Forelimb muscle (tissue), 1 donor: ENCODE results near the gene ADK. TPM values are rescaled to one million over a fixed set of nuclear protein-coding genes. Genes with fewer than 3 reads are reported as not detected.

Experiments
- DNase-seq: peaks from one replicate; pipeline ENCODE4 v3.0.0-alpha.2; 2013; ENCODE audit warnings: low read depth
- polyA plus RNA-seq: library from polyadenylated mRNA; unstranded; fragments of 120-200 nt; gene quantifications from one replicate; pipeline ENCODE4 v1.2.1, GENCODE V29; 2013; ENCODE audit not compliant: insufficient read length

The ADK gene
- polyA plus RNA-seq, 1 donor: 31.0 TPM

DNA sequence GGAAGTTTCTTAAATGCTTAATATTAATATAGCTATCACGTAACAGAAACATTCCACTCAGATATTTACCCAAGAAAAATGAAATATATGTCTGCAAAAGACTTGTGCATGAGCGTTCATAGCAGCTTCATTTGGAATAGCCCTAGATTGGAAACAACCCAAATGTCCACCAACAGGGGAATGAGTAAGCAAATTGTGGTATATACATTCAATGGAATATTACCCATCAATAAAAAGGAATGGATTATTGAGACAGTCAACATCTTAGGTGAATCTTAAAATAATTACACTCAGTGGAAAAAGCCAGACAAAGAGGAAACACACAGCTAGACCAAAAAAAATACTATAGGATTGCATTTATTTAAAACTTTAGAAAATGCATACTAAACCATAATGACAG, 585.0 kb downstream of the ADK start:
- no peak for DNase-seq

DNA sequence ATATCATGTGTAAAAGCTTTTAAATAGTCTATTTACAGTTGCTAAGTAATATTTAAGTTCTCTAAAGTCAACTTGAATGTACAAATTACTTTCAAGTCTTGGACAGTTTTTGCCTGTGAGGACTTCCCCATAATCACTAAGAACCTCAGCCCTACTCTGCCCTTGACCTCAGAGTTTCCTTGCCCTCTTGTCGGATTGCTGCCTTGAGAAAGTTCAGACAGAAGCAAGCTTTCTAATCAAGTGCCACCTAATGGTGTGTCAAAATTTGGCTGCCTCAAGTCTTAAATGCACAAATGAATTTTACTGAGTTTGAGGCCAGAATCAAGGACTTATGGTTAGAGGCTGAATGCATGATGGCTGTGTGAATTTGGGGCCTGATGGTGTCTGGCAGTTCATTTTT, 587.0 kb downstream of the ADK start:
- no peak for DNase-seq

DNA sequence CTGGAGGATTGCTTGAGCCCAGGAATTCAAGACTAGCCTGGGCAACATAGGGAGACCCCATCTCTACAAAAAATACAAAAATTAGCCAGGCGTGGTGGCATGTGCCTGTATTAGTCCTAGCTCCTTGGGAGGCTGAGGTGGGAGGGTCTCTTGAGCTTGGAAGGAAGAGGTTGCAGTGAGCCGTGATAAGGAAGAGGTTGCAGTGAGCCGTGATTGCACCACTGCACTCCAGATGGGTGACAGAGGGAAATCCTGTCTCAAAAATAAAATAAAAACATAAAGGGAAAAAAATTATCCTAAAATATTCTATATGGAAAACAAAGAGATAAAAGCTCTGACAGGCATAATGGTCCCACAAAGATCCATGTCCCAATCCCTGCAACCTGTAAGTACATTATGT, 587.5 kb downstream of the ADK start:
- no peak for DNase-seq

GRCh38 chr10:74738985-74739567, 588.1 kb downstream of the ADK start:
- peak; percentile 2 for DNase-seq

DNA sequence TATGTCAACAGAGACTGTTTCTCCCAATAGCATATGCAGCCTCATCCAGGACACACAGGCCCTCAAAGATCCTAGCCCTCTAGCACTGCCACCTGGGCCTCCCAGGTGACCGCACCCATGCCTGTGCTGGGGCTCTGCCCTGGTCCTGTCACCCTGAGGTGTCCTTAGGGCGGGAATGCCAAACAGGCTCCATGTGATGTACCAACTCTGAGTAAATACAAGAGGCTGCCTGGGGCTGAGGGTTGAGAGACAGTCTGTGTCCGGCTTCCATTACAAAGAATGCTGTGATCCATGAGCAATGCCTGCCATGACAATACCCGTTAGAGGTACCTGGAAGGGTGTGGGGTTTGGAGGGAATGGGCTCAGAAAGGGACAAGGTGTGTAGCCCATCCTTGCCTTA, 592.4 kb downstream of the ADK start:
- DNase-seq: no peak

GRCh38 chr10:74745449-74745848, 594.4 kb downstream of the ADK start:
- DNase-seq: no peak

- DNase-seq: no peak
Observed at GRCh38 chr10:74746813-74747212, 595.8 kb downstream of the ADK start.

- DNase-seq: no peak
Observed at GRCh38 chr10:74748468-74749031, 597.5 kb downstream of the ADK start.

- no peak for DNase-seq
Observed at GRCh38 chr10:74750848-74751274, 599.8 kb downstream of the ADK start.

- DNase-seq: no peak
Observed at GRCh38 chr10:74752371-74753040, 601.5 kb downstream of the ADK start.

- DNase-seq: no peak
Observed at GRCh38 chr10:74753442-74754211, 602.6 kb downstream of the ADK start.

- no peak for DNase-seq
Observed at GRCh38 chr10:74754381-74754821, 603.4 kb downstream of the ADK start.

DNA sequence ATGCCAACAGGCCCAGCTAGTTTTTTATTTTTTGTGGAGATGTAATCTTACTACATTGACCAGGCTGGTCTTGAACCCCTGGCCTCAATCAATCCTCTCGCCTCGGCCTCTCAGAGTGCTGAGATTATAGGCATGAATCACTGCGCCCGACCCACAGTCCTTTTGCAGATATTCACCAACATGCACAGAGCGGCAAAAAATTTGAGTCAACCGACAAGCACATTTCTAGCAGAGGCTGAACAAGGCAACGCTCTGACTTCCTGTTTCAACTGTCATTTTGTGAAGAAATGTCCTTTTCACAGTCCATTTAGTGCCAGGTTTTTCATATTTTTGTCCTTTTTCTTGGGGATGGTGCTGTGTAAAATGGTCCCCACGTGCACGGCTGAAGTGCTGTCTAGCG, 604.3 kb downstream of the ADK start:
- no peak for DNase-seq

Other genes starting within 250 kb of the ADK start
- 29.4 TPM for gene PLAU, start 240.1 kb upstream of the ADK start, polyA plus RNA-seq
- gene VCL, start 153.1 kb upstream of the ADK start, polyA plus RNA-seq: 138 TPM
- 37.3 TPM for gene AP3M1, start 393 bp upstream of the ADK start, polyA plus RNA-seq